Peyer's patch (tissue), 4 donors: Measurements from ENCODE around the gene ZW10.

Experiments used
- CTCF ChIP-seq, 6 experiments: fragments of 450-650 bp in 4 of 6; fragments of 200-600 bp in 2 of 6; sonication (generic) in 1 of 6; IDR thresholded peaks; one replicate each; pipeline ENCODE4 v1.5.1; 2017 to 2019; ENCODE audit warnings: antibody characterized with exemption in 6 of 6, mild to moderate bottlenecking in 3 of 6, moderate library complexity in 1 of 6
- POLR2A ChIP-seq, 2 donors: fragments of 450-650 bp; IDR thresholded peaks; one replicate each; pipeline ENCODE4 v1.5.1; 2017; ENCODE audit warnings: antibody characterized with exemption in 2 of 2, mild to moderate bottlenecking in 2 of 2, moderate library complexity in 2 of 2

DNA sequence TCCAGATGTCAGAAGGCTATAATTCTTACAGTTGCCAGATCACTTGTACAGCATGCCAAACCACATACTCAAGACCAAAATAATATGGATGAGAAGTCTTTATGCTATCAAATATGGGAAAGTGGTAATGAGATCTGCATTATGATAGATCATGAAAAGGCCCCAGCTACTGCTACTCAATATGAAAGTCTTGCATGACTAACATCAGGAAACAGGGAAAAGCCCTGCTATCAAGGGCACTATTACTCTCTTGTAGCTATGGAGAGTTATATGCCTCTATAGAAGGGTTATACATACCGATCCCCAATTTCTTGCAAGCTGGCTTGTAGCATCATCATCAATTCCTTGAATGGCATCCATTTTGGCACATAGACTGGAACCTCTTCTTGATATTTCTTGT lies 37.2 kb downstream of the ZW10 start:
- TF ChIP-seq CTCF (IDR thresholded peaks at IDR 0.05) (no peak), POLR2A (IDR thresholded peaks at IDR 0.05) (no peak)
